Activated CD4-positive, alpha-beta memory T cell treated with anti-CD3 and anti-CD28 coated beads for 36 hours (primary cell): ENCODE results near the gene FCRLA. TPM values are rescaled to one million over a fixed set of nuclear protein-coding genes. Genes with fewer than 3 reads are reported as not detected.
"Not testable (repeated sequence)": the region's sequence is repeated elsewhere in the genome, so short reads cannot be mapped to it uniquely, and the experiment has no call there.

ENCODE experiments used
- CTCF ChIA-PET: fragments of 350-600 bp; sonication (Branson Sonifier 250); formaldehyde crosslinking; loops from one replicate; lab custom pipeline; 2021; ENCODE audit warnings: antibody characterized with exemption, inconsistent platforms; lab: Charles Lee
- POLR2A ChIA-PET: fragments of 350-600 bp; sonication (Branson Sonifier 250); formaldehyde crosslinking; loops from one replicate; lab custom pipeline; 2021; ENCODE audit warnings: antibody characterized with exemption; lab: Charles Lee
- DNase-seq: peaks from one replicate; pipeline ENCODE4 v3.0.0-alpha.2; 2020
- H3K27ac Mint-ChIP-seq: one replicate; pipeline ENCODE4 v1.8.0; 2021; ENCODE audit warnings: mixed read lengths
- H3K27me3 Mint-ChIP-seq: one replicate; pipeline ENCODE4 v1.8.0; 2021; ENCODE audit warnings: mixed read lengths
- H3K36me3 Mint-ChIP-seq: one replicate; pipeline ENCODE4 v1.8.0; 2021; ENCODE audit warnings: mixed read lengths
- H3K4me1 Mint-ChIP-seq: one replicate; pipeline ENCODE4 v1.8.0; 2021; ENCODE audit warnings: low read depth, mixed read lengths
- H3K4me3 Mint-ChIP-seq: one replicate; pipeline ENCODE4 v1.8.0; 2021; ENCODE audit warnings: mild to moderate bottlenecking, mixed read lengths
- H3K9me3 Mint-ChIP-seq: one replicate; pipeline ENCODE4 v1.8.0; 2021; ENCODE audit warnings: mixed read lengths
- intact Hi-C: fragments of 100-400 bp; cut with micrococcal nuclease; formaldehyde crosslinking; loops from one replicate; pipeline ENCODE4 v1.15.1; 2023
- total RNA-seq, 2 experiments: library from RNA; stranded (reverse); gene quantifications; one replicate each; pipeline ENCODE4 v1.2.3, GENCODE V29; 2021

FCRLA gene
- total RNA-seq, 2 experiments from 2014 or later: not detected

DNA sequence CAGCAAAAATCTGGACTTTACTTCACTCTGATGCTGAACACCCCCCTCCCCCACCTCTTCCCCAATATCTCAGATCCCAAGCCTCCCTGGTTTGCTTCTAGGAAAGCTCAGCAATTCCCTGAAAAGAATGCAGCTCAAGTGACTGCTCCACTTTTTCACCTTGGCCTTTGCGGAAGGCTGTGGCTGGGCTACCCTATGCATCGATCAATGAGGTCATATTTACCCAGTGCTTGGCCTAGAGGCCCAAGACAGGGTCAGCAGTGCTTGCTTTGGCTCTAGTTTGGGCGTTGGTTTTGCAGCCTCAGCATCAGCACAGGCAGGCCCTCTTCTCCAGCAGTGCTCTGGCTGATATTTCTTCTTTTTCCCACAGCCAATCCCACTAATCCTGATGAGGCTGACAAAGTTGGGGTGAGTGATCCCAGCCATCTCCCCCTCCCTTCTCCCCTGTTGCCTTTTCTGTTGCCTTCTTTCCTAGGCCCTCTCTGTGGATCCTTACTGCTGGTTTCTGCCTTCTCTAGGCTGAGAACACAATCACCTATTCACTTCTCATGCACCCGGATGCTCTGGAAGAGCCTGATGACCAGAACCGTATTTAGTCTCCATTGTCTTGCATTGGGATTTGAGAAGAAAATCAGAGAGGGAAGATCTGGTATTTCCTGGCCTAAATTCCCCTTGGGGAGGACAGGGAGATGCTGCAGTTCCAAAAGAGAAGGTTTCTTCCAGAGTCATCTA, 29.9 kb upstream of the FCRLA start:
- no peak for DNase-seq
- H3K36me3 Mint-ChIP-seq: no peaks in the 10 kb centered on the region
- peaks cover 2% of the 10 kb centered on the region for H3K4me1 Mint-ChIP-seq
- ChIA-PET CTCF (no interaction called here), POLR2A (no interaction called here)
- intact Hi-C loops: no loop called here
- no peak overlapping the region for H3K27ac Mint-ChIP-seq
- H3K9me3 Mint-ChIP-seq: no peaks in the 10 kb centered on the region
- no peak overlapping the region for H3K4me3 Mint-ChIP-seq
- H3K27me3 Mint-ChIP-seq: no peaks in the 10 kb centered on the region

DNA sequence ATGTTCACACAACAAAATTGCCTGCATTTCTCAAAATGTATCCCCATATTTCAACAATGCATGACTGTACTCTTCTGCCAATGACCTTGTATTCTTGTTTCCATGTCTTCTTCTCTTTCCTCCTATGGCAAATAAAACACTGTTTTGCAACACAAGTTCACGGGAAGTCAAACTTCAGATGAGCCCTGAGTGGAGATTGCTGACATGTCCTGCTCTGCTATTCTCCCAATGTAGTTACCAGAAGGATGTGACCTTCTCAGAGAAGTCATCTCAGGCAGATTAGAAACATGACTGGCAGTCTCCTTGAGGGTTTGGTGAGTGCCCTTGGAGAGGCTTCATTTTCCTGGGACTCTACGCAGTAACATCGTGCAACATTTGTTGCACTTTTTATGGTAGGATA, 28.5 kb upstream of the FCRLA start:
- intact Hi-C loops: no loop called here
- Mint-ChIP-seq H3K27ac (no peak overlapping the region), H3K36me3 (no peaks in the 10 kb centered on the region), H3K4me3 (no peak overlapping the region), H3K4me1 (peaks cover 2% of the 10 kb centered on the region), H3K9me3 (no peaks in the 10 kb centered on the region), H3K27me3 (peaks cover 2% of the 10 kb centered on the region)
- ChIA-PET CTCF (no interaction called here), POLR2A (no interaction called here)
- no peak for DNase-seq

- ChIA-PET CTCF (no interaction called here), POLR2A (no interaction called here)
- intact Hi-C loops: no loop called here
- peaks cover 6% of the 10 kb centered on the region for H3K27me3 Mint-ChIP-seq
- DNase-seq: no peak
- H3K27ac Mint-ChIP-seq: no peak overlapping the region
- no peaks in the 10 kb centered on the region for H3K4me1 Mint-ChIP-seq
- no peak overlapping the region for H3K4me3 Mint-ChIP-seq
- no peaks in the 10 kb centered on the region for H3K36me3 Mint-ChIP-seq
- H3K9me3 Mint-ChIP-seq: no peaks in the 10 kb centered on the region
These were observed 25.1 kb upstream of the FCRLA start for GRCh38 chr1:161681879-161682278.

DNA sequence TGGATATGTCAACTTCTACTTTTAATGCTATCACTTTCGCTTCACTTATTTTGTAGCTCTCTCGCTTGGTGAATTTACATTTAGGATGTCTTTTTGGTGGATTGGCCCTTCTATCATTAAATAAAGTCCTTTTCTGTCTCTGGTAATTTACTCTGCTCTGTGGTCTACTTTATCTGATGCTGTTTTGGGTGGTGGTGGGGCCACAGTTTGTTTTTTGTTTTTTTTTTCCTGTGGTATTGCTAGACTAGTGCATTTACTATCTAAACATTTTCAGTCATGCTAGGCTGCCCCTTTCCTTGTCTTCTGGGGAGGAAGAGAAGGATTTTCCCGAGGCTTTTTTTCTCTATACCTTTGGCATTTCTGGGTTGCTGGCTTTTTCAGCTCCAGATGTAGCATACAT, 18.1 kb upstream of the FCRLA start:
- Mint-ChIP-seq H3K27ac (no peak overlapping the region), H3K4me3 (no peak overlapping the region), H3K36me3 (no peaks in the 10 kb centered on the region), H3K9me3 (no peaks in the 10 kb centered on the region), H3K27me3 (peaks cover 12% of the 10 kb centered on the region), H3K4me1 (no peaks in the 10 kb centered on the region)
- intact Hi-C loops: no loop called here
- POLR2A ChIA-PET: no interaction called here
- CTCF ChIA-PET: interaction anchor here (0.7 kb wide), 1 partner anchor 19 kb away, joined by 3 read pairs; no protein-coding TSS in a partner anchor
- DNase-seq: no peak

DNA sequence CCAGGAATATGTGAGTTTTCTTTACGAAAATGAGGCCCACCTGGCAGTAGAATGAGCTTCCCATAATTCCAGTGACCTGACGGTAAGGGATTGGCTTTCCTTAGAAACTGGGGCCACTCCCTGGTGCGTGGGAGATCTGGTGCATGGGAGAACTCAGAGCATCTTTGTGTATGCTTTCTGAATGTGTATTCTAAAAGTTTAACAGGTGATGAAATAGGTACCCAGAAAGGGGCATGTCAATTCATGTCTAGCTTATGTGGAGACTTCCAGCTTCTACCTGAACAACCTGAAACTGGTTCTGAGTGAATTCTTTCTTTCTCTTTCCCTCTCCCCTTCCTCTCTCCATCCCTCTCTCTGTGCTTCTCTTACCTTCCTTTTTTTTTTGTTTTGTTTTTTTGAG, 15.2 kb upstream of the FCRLA start:
- DNase-seq: no peak
- Mint-ChIP-seq H3K27me3 (peaks cover 14% of the 10 kb centered on the region), H3K4me3 (no peak overlapping the region), H3K4me1 (no peaks in the 10 kb centered on the region), H3K27ac (no peak overlapping the region), H3K9me3 (no peaks in the 10 kb centered on the region), H3K36me3 (no peaks in the 10 kb centered on the region)
- POLR2A ChIA-PET: no interaction called here
- intact Hi-C loops: no loop called here
- CTCF ChIA-PET: no interaction called here

DNA sequence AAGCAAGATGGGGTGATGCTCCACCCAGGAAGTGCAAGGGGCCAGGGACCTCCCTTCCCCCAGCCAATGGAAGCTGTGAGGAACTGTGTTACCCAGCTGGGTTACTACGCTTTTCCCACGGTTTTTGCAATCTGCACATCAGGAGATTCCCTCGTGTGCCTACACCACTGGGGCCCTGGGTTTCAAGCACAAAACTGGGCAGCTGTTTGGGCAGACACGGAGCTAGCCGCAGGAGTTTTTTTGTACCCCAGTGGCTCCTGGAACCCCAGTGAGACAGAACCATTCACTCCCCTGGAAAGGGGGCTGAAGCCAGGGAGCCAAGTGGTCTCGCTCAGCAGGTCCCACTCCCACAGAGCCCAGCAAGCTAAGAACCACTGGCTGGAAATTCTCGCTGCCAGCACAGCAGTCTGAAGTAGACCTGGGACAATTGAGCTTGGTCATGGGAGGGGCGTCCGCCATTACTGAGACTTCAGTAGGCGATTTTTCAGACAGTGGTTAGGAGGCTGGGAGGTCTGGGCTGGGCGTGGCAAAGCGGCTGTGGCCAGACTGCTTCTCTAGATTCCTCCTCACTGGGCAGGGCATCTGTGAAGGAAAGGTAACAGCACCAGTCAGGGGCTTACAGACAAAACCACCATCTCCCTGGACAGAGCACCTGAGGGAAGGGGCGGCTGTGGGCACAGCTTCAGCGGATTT, 13.9 kb upstream of the FCRLA start:
- intact Hi-C loops, DNase-seq, H3K36me3 Mint-ChIP-seq, H3K4me1 Mint-ChIP-seq, H3K27ac Mint-ChIP-seq, H3K9me3 Mint-ChIP-seq, H3K4me3 Mint-ChIP-seq, POLR2A ChIA-PET: not testable (repeated sequence)
- peaks cover 15% of the 10 kb centered on the region for H3K27me3 Mint-ChIP-seq
- CTCF ChIA-PET: interaction anchor here (0.8 kb wide), 1 partner anchor 33 kb away, joined by 3 read pairs; no protein-coding TSS in a partner anchor

GRCh38 chr1:161698302-161698701, 8.7 kb upstream of the FCRLA start:
- POLR2A ChIA-PET, H3K4me3 Mint-ChIP-seq, DNase-seq, H3K36me3 Mint-ChIP-seq, intact Hi-C loops, H3K27ac Mint-ChIP-seq, H3K9me3 Mint-ChIP-seq, H3K4me1 Mint-ChIP-seq, CTCF ChIA-PET: not testable (repeated sequence)
- peaks cover 15% of the 10 kb centered on the region for H3K27me3 Mint-ChIP-seq

GRCh38 chr1:161702250-161702649, 4.8 kb upstream of the FCRLA start:
- intact Hi-C loops: no loop called here
- no peak overlapping the region for H3K4me3 Mint-ChIP-seq
- H3K4me1 Mint-ChIP-seq: no peaks in the 10 kb centered on the region
- ChIA-PET CTCF (no interaction called here), POLR2A (no interaction called here)
- no peaks in the 10 kb centered on the region for H3K9me3 Mint-ChIP-seq
- H3K36me3 Mint-ChIP-seq: no peaks in the 10 kb centered on the region
- no peak for DNase-seq
- peaks cover 7% of the 10 kb centered on the region for H3K27me3 Mint-ChIP-seq
- H3K27ac Mint-ChIP-seq: no peak overlapping the region

DNA sequence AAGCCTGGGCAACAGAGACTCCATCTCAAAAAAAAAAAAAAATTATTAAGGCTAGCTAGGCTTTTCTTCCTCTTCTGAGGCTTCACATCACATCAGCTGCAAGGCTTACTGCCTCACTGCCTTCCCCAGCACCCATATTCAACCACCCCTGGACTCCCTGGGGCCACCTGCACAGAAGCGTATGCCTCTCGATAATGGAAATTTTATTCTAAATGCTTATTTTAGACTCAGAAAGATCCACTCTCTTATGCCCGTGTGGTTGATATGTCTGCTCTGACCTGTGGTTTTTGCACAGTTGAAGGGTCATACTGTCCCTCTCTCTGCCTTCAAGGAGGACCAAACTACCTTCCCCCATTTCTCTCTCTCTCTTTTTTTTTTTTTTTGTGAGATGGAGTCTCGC, 1.5 kb upstream of the FCRLA start:
- Mint-ChIP-seq H3K27me3 (peaks cover 5% of the 10 kb centered on the region), H3K27ac (no peak overlapping the region), H3K4me3 (no peak overlapping the region), H3K4me1 (no peaks in the 10 kb centered on the region), H3K36me3 (no peaks in the 10 kb centered on the region), H3K9me3 (no peaks in the 10 kb centered on the region)
- CTCF ChIA-PET: no interaction called here
- POLR2A ChIA-PET: no interaction called here
- no peak for DNase-seq
- intact Hi-C loops: no loop called here

DNA sequence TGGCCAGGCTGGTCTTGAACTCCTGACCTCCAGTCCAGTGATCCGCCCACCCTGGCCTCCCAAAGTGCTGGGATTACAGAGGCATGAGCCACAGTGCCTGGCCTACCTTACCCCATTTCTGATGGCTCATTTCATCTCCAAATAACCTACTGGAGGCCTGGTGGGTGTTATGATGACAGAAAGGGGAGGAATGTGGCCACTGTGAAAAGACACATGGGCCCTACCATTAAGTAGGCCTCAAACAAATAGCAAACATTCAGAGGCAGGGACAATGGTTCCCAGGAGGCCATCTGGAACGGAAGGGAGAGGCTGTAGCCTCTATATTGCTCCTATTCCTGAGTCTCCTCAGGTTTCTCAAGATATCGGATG, 932 bp upstream of the FCRLA start:
- CTCF ChIA-PET: interaction anchor here (0.6 kb wide), 1 partner anchor 9 kb away, joined by 3 read pairs; no protein-coding TSS in a partner anchor

GRCh38 chr1:161707503-161707902, 474 bp downstream of the FCRLA start:
- H3K36me3 Mint-ChIP-seq: no peaks in the 10 kb centered on the region
- intact Hi-C loops: loop anchor here (2.0 kb wide), 1 partner anchor 19 kb away; no protein-coding TSS in a partner anchor
- ChIA-PET POLR2A (interaction anchor here (1.4 kb wide), 1 partner anchor 23 kb away, joined by 3 read pairs; no protein-coding TSS in a partner anchor), CTCF (interaction anchor here (0.6 to 1.2 kb wide), 4 partner anchors 18 to 1164 kb away, joined by 3 to 4 read pairs (median 3); no protein-coding TSS in a partner anchor)
- DNase-seq: no peak
- no peak overlapping the region for H3K27ac Mint-ChIP-seq
- H3K9me3 Mint-ChIP-seq: no peaks in the 10 kb centered on the region
- H3K27me3 Mint-ChIP-seq: peaks cover 5% of the 10 kb centered on the region
- no peak overlapping the region for H3K4me3 Mint-ChIP-seq
- no peaks in the 10 kb centered on the region for H3K4me1 Mint-ChIP-seq

More for the DNA sequence above, 932 bp upstream of the FCRLA start:
- H3K36me3 Mint-ChIP-seq: no peaks in the 10 kb centered on the region
- H3K27me3 Mint-ChIP-seq: peaks cover 5% of the 10 kb centered on the region
- no peaks in the 10 kb centered on the region for H3K4me1 Mint-ChIP-seq
- intact Hi-C loops: loop anchor here (2.0 kb wide), 1 partner anchor 21 kb away; no protein-coding TSS in a partner anchor
- H3K27ac Mint-ChIP-seq: no peak overlapping the region
- no peak for DNase-seq
- no peaks in the 10 kb centered on the region for H3K9me3 Mint-ChIP-seq
- H3K4me3 Mint-ChIP-seq: no peak overlapping the region
- POLR2A ChIA-PET: no interaction called here

DNA sequence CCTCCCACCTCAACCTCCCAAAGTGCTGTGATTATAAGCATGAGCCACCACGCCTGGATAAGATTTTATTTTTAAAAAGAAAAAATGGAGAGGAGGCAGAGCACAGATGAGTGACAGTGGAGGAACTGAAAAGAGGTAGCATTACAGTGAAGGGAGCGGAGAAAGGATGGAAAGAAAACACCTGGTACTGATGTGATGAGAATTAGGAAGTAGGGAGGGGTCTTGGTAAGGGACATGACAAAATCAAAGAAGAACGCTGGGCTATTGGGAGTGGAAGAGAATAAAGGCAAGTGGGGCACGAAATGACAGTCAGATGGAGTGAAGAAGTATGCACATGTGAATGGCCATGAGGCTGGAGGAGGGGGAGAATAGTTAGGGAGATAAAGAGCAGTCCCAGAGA, 2.3 kb downstream of the FCRLA start:
- CTCF ChIA-PET: no interaction called here
- Mint-ChIP-seq H3K9me3 (no peaks in the 10 kb centered on the region), H3K27ac (no peak overlapping the region), H3K27me3 (peaks cover 5% of the 10 kb centered on the region), H3K36me3 (no peaks in the 10 kb centered on the region), H3K4me1 (no peaks in the 10 kb centered on the region), H3K4me3 (no peak overlapping the region)
- intact Hi-C loops: no loop called here
- POLR2A ChIA-PET: no interaction called here
- DNase-seq: no peak
